WTC11 (cell line): ENCODE data around the gene GNA12.

Source experiments
- ESRRA ChIP-seq: sonication (generic); formaldehyde crosslinking; IDR thresholded peaks from 2 replicates; pipeline ENCODE4 v1.8.1; 2022; ENCODE audit warnings: mild to moderate bottlenecking, missing genetic modification reagents, borderline replicate concordance
- KAT7 ChIP-seq: sonication (generic); formaldehyde crosslinking; IDR thresholded peaks from 2 replicates; pipeline ENCODE4 v1.8.1; 2023; ENCODE audit warnings: missing genetic modification reagents, mild to moderate bottlenecking, borderline replicate concordance
- NR2C2 ChIP-seq: sonication (generic); formaldehyde crosslinking; IDR thresholded peaks from 2 replicates; pipeline ENCODE4 v1.8.0; 2022; ENCODE audit warnings: mild to moderate bottlenecking, missing genetic modification reagents
- TEAD4 ChIP-seq: sonication (generic); formaldehyde crosslinking; IDR thresholded peaks from 2 replicates; pipeline ENCODE4 v1.8.0; 2022; ENCODE audit warnings: mild to moderate bottlenecking, missing genetic modification reagents
- TF ChIP-seq, protein P1 (sequence below): fragments of 200-600 bp; IDR thresholded peaks from 2 replicates; pipeline ENCODE4 v1.8.0; 2022; ENCODE audit warnings: antibody characterized with exemption

GRCh38 chr7:2751086-2751485, 93.0 kb downstream of the GNA12 start:
- TF ChIP-seq, protein P1, sequence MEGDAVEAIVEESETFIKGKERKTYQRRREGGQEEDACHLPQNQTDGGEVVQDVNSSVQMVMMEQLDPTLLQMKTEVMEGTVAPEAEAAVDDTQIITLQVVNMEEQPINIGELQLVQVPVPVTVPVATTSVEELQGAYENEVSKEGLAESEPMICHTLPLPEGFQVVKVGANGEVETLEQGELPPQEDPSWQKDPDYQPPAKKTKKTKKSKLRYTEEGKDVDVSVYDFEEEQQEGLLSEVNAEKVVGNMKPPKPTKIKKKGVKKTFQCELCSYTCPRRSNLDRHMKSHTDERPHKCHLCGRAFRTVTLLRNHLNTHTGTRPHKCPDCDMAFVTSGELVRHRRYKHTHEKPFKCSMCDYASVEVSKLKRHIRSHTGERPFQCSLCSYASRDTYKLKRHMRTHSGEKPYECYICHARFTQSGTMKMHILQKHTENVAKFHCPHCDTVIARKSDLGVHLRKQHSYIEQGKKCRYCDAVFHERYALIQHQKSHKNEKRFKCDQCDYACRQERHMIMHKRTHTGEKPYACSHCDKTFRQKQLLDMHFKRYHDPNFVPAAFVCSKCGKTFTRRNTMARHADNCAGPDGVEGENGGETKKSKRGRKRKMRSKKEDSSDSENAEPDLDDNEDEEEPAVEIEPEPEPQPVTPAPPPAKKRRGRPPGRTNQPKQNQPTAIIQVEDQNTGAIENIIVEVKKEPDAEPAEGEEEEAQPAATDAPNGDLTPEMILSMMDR = no peak
- no peak for TF ChIP-seq NR2C2
- TF ChIP-seq ESRRA = no peak
- no peak for TF ChIP-seq TEAD4
- TF ChIP-seq KAT7 = no peak
